OCI-LY1 (cell line): ENCODE measurements around the gene TMPRSS3.

ENCODE experiments used
- H2AFZ ChIP-seq: fragments of 200-600 bp; sonication (generic), shearing (Covaris generic); 2 replicates; pipeline ENCODE4 v1.6.0; 2014; ENCODE audit warnings: antibody characterized with exemption, mild to moderate bottlenecking, low read length
- H3F3A ChIP-seq: fragments of 200-600 bp; sonication (generic), shearing (Covaris generic); 2 replicates; pipeline ENCODE4 v1.6.0; 2014; ENCODE audit warnings: mild to moderate bottlenecking, antibody characterized with exemption, low read length, moderate library complexity; ENCODE audit not compliant: insufficient read depth
- H3K27ac ChIP-seq: fragments of 200-600 bp; sonication (generic); 2 replicates; pipeline ENCODE4 v1.5.1; 2014; ENCODE audit warnings: low read length, mixed run types, mild to moderate bottlenecking, low read depth; ENCODE audit not compliant: poor library complexity, severe bottlenecking
- H3K27me3 ChIP-seq: fragments of 200-600 bp; sonication (generic); 2 replicates; pipeline ENCODE4 v1.6.0; 2014; ENCODE audit warnings: antibody characterized with exemption, mild to moderate bottlenecking, low read length, moderate library complexity; ENCODE audit not compliant: insufficient read depth
- H3K36me3 ChIP-seq: fragments of 200-600 bp; sonication (generic); 2 replicates; pipeline ENCODE4 v1.6.1; 2014; ENCODE audit warnings: mild to moderate bottlenecking, antibody characterized with exemption, low read length, moderate library complexity, mixed read lengths; ENCODE audit not compliant: insufficient read depth
- H3K4me1 ChIP-seq: fragments of 200-600 bp; sonication (generic); 2 replicates; pipeline ENCODE4 v1.5.1; 2014; ENCODE audit warnings: mild to moderate bottlenecking, low read length, moderate library complexity; ENCODE audit not compliant: insufficient read depth, severe bottlenecking
- H3K4me2 ChIP-seq: fragments of 200-600 bp; sonication (generic), shearing (Covaris generic); 2 replicates; pipeline ENCODE4 v1.6.1; 2014; ENCODE audit warnings: low read length
- H3K4me3 ChIP-seq: fragments of 200-600 bp; sonication (generic); 2 replicates; pipeline ENCODE4 v1.5.1; 2014; ENCODE audit warnings: low read length, low read depth, mild to moderate bottlenecking, mixed read lengths; ENCODE audit not compliant: poor library complexity, severe bottlenecking
- H3K79me2 ChIP-seq: fragments of 200-600 bp; shearing (Covaris generic); 2 replicates; pipeline ENCODE4 v1.6.1; 2016; ENCODE audit warnings: mixed run types, low read length, mixed read lengths; ENCODE audit not compliant: insufficient read depth
- H3K9ac ChIP-seq: fragments of 200-600 bp; sonication (generic), shearing (Covaris generic); 2 replicates; pipeline ENCODE4 v1.6.1; 2014; ENCODE audit warnings: mild to moderate bottlenecking, low read length, mixed read lengths
- H3K9me2 ChIP-seq: fragments of 200-600 bp; sonication (generic), shearing (Covaris generic); 2 replicates; pipeline ENCODE4 v1.6.1; 2014; ENCODE audit warnings: low read depth, mild to moderate bottlenecking, low read length, mixed read lengths
- H3K9me3 ChIP-seq: fragments of 200-600 bp; shearing (Covaris generic); 2 replicates; pipeline ENCODE4 v1.6.1; 2014; ENCODE audit warnings: low read length, mixed read lengths
- H4K20me1 ChIP-seq: fragments of 200-600 bp; sonication (generic), shearing (Covaris generic); 2 replicates; pipeline ENCODE4 v1.6.0; 2016; ENCODE audit warnings: mild to moderate bottlenecking, low read length; ENCODE audit not compliant: insufficient read depth
- EZH2 ChIP-seq: fragments of 200-600 bp; sonication (generic), shearing (Covaris generic); IDR thresholded peaks from 2 replicates; pipeline ENCODE4 v1.8.0; 2017; ENCODE audit warnings: borderline replicate concordance, mixed run types, mild to moderate bottlenecking, antibody characterized with exemption, low read length, moderate library complexity, mixed read lengths
- TF ChIP-seq, protein P1 (sequence below): fragments of 200-600 bp; sonication (generic), shearing (Covaris generic); IDR thresholded peaks from 2 replicates; pipeline ENCODE4 v1.5.1; 2017; ENCODE audit warnings: mild to moderate bottlenecking, antibody characterized with exemption, low read length, moderate library complexity, mixed read lengths

TMPRSS3 gene

GRCh38 chr21:42406201-42406621, 10.4 kb upstream of the TMPRSS3 start:
- Histone ChIP-seq H3K36me3 (no peaks in the 10 kb centered on the region), H3K9me3 (peaks cover 8% of the 10 kb centered on the region; the same call in 1 of the 2 replicates), H3K4me2 (no peak overlapping the region; the same call in 1 of the 2 replicates), H4K20me1 (no peaks in the 10 kb centered on the region), H3K9ac (no peak overlapping the region), H3K27me3 (peaks cover 14% of the 10 kb centered on the region; the same call in 1 of the 2 replicates), H3F3A (no peaks in the 10 kb centered on the region), H3K9me2 (no peaks in the 10 kb centered on the region), H2AFZ (no peak overlapping the region), H3K4me3 (no peak overlapping the region), H3K4me1 (no peaks in the 10 kb centered on the region), H3K79me2 (no peaks in the 10 kb centered on the region), H3K27ac (no peak overlapping the region)
- no peak for TF ChIP-seq EZH2
- TF ChIP-seq, protein P1, sequence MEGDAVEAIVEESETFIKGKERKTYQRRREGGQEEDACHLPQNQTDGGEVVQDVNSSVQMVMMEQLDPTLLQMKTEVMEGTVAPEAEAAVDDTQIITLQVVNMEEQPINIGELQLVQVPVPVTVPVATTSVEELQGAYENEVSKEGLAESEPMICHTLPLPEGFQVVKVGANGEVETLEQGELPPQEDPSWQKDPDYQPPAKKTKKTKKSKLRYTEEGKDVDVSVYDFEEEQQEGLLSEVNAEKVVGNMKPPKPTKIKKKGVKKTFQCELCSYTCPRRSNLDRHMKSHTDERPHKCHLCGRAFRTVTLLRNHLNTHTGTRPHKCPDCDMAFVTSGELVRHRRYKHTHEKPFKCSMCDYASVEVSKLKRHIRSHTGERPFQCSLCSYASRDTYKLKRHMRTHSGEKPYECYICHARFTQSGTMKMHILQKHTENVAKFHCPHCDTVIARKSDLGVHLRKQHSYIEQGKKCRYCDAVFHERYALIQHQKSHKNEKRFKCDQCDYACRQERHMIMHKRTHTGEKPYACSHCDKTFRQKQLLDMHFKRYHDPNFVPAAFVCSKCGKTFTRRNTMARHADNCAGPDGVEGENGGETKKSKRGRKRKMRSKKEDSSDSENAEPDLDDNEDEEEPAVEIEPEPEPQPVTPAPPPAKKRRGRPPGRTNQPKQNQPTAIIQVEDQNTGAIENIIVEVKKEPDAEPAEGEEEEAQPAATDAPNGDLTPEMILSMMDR = no peak

DNA sequence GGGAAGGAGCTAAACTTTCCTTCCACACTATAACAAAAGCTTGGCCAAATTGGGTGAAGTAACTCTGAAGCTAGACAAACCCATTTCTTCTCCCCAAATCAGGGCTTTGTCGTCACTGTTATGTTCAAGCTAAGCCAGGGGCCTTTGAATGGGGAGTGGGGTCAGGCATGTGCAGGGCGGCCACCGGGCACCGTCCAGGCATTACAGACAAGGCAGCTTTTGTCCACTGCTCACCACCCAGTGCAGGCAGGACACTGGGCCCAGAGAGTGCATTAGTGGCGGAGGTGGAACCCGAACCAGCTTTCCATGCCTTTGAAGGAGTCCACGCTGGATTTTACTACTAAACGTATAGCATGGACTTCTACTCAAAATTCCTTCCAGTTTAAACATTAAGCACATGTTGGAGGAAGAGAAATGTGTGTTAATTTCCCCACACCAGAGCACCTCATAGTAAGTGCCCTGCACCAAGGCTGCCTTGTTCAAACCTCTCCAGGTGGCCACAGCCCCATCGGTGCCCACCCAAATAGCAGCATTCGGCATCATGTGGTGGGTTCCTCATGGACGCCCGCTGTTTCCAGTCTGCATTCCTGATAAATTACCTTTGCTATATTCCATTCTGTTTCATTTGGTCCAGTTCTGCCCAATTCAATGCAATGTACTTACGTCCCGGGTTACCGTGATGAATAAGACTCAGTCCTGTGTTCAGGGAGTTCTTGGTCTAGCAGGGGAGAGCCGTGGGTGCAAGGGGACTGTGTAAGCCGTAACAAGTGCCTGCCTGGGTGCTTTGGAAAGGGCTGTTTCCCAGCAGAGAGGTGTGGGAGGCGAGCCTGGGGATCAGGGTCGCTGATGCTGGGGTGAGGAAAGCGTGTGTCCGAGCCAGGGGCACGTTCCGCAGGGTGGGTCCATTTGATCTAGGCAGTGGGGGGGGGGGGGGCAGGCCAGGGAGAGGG, 9.5 kb upstream of the TMPRSS3 start:
- Histone ChIP-seq H3K4me1 (no peaks in the 10 kb centered on the region), H3F3A (no peaks in the 10 kb centered on the region), H3K9ac (no peak overlapping the region), H3K9me3 (peaks cover 8% of the 10 kb centered on the region; the same call in 1 of the 2 replicates), H3K79me2 (no peaks in the 10 kb centered on the region), H4K20me1 (no peaks in the 10 kb centered on the region), H3K4me2 (no peak overlapping the region), H3K36me3 (no peaks in the 10 kb centered on the region), H3K27ac (no peak overlapping the region), H3K9me2 (no peaks in the 10 kb centered on the region), H2AFZ (no peak overlapping the region), H3K4me3 (no peak overlapping the region), H3K27me3 (peaks cover 14% of the 10 kb centered on the region; the same call in 1 of the 2 replicates)
- no peak for TF ChIP-seq EZH2
- TF ChIP-seq, protein P1 = no peak

DNA sequence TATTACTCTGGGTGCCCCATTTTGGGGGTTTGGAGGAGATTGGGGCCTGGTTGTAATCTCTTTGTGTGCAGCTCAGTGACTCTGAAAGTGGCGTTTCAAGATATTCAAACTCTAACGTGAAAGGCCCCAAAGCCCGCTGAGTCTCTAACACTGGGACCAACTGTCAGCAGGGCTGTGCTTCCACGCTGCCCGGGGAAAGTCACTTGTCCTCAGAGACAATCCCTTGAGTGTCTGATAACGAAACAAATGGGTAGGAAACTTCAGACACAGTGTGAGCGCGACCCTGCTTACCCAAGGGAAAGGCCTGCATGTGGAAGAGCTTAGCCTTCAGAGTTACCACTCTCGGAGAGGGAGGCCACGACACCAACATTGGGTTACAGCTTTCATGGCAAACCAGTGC, 8.7 kb upstream of the TMPRSS3 start:
- Histone ChIP-seq H3K27me3 (peaks cover 14% of the 10 kb centered on the region; the same call in 1 of the 2 replicates), H3K9me3 (peaks cover 8% of the 10 kb centered on the region; the same call in 1 of the 2 replicates), H3K79me2 (no peaks in the 10 kb centered on the region), H3K4me3 (no peak overlapping the region), H3K27ac (no peak overlapping the region), H3K9ac (no peak overlapping the region), H4K20me1 (no peaks in the 10 kb centered on the region), H3K4me1 (no peaks in the 10 kb centered on the region), H3K36me3 (no peaks in the 10 kb centered on the region), H2AFZ (no peak overlapping the region), H3K9me2 (no peaks in the 10 kb centered on the region), H3F3A (no peaks in the 10 kb centered on the region), H3K4me2 (no peak overlapping the region)
- TF ChIP-seq EZH2 = no peak
- TF ChIP-seq, protein P1 = no peak
